Ishikawa (cell line): ENCODE data around the gene SLU7.

Experiments
- CEBPB ChIP-seq: IDR thresholded peaks from 2 replicates; pipeline ENCODE4 v1.6.1; 2012
- NFIC ChIP-seq: IDR thresholded peaks from 2 replicates; pipeline ENCODE4 v1.6.1; 2012
- RAD21 ChIP-seq: IDR thresholded peaks from 2 replicates; pipeline ENCODE4 v1.6.1; 2012; ENCODE audit warnings: low read depth
- REST ChIP-seq: IDR thresholded peaks from 2 replicates; pipeline ENCODE4 v1.6.1; 2012; ENCODE audit warnings: low read depth, mild to moderate bottlenecking
- TAF1 ChIP-seq: IDR thresholded peaks from 2 replicates; pipeline ENCODE4 v1.6.1; 2012; ENCODE audit warnings: low read depth, mild to moderate bottlenecking
- TEAD4 ChIP-seq: IDR thresholded peaks from 2 replicates; pipeline ENCODE4 v1.6.1; 2012
- YY1 ChIP-seq: IDR thresholded peaks from 2 replicates; pipeline ENCODE4 v1.6.1; 2012; ENCODE audit warnings: low read depth
- ZBTB7A ChIP-seq: IDR thresholded peaks from 2 replicates; pipeline ENCODE4 v1.6.1; 2012; ENCODE audit warnings: low read depth
- TF ChIP-seq, protein P1 (sequence below): IDR thresholded peaks from 2 replicates; pipeline ENCODE4 v1.6.1; 2012

DNA sequence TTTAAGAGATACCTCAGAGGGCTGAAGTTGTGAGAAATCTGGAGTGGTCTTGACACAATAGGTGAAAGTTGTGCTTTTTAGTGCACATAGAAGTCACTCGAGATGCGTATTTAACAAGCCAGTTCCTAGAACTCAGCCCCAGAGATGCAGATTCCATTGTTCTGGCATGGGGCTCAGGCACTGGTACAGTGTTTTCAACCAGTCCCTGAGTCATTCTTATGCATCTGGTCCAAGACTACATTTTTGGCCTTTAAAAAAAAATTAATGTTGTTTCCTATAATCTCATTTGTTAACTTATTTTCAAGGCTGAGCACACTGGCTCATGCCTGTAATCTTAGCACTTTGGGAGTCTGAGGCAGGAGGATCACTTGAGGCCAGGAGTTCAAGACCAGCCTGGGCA lies 32.4 kb upstream of the SLU7 start:
- no peak for TF ChIP-seq YY1
- no peak for TF ChIP-seq ZBTB7A
- TF ChIP-seq, protein P1, sequence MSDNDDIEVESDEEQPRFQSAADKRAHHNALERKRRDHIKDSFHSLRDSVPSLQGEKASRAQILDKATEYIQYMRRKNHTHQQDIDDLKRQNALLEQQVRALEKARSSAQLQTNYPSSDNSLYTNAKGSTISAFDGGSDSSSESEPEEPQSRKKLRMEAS: no peak
- TF ChIP-seq CEBPB: no peak
- no peak for TF ChIP-seq RAD21
- no peak for TF ChIP-seq TEAD4
- TF ChIP-seq TAF1: no peak
- TF ChIP-seq NFIC: no peak
- no peak for TF ChIP-seq REST
